GM10266 (cell line): ENCODE data around the gene PAK3.

ENCODE experiments used
- DNase-seq: peaks from one replicate; pipeline ENCODE4 v3.0.0; 2012; ENCODE audit errors: extremely low spot score
- CTCF ChIP-seq: IDR thresholded peaks from 2 replicates; pipeline ENCODE4 v1.5.1; 2012; ENCODE audit warnings: mild to moderate bottlenecking, low read depth; ENCODE audit not compliant: control insufficient read depth, insufficient read depth; ENCODE audit errors: missing control alignments

Gene PAK3

GRCh38 chrX:111254896-111255693 lies 159.1 kb downstream of the PAK3 start:
- DNase-seq = no peak
- no peak for TF ChIP-seq CTCF

- no peak for TF ChIP-seq CTCF
- no peak for DNase-seq
These were observed 161.7 kb downstream of the PAK3 start for GRCh38 chrX:111257733-111258132.

GRCh38 chrX:111259559-111259958 lies 163.6 kb downstream of the PAK3 start:
- TF ChIP-seq CTCF = no peak
- no peak for DNase-seq

- DNase-seq = no peak
- no peak for TF ChIP-seq CTCF
These were observed 164.5 kb downstream of the PAK3 start for GRCh38 chrX:111260451-111260850.

- TF ChIP-seq CTCF = no peak
- no peak for DNase-seq
These were observed 166.1 kb downstream of the PAK3 start for GRCh38 chrX:111262086-111262485.

- no peak for TF ChIP-seq CTCF
- DNase-seq = no peak
These were observed 168.4 kb downstream of the PAK3 start for GRCh38 chrX:111264385-111264784.

GRCh38 chrX:111265486-111265885 lies 169.5 kb downstream of the PAK3 start:
- TF ChIP-seq CTCF = no peak

More at GRCh38 chrX:111265486-111265885, 169.5 kb downstream of the PAK3 start:
- DNase-seq = no peak
